ENCODE results near the gene SORBS2. TPM values are rescaled to one million over a fixed set of nuclear protein-coding genes. Genes with fewer than 3 reads are reported as not detected.
A peak's percentile ranks its signal among the peaks of the same experiment; 100 is the strongest.

The SORBS2 gene
- total RNA-seq, 4 donors from 2014 or later, result 290 to 437 (median 377) TPM

GRCh38 chr4:185761352-185762235, 50.4 kb downstream of the SORBS2 start:
- no peaks in the 10 kb centered on the region for H3K36me3 ChIP-seq
- intact Hi-C loops (cut with DNase I), result no loop called here
- no peak overlapping the region for H3K4me3 ChIP-seq (replicated peaks in 1 of 3)
- H3K27me3 ChIP-seq, result no peaks in the 10 kb centered on the region
- peak overlapping the region; percentile 5 to 63 (median 54) for H3K27ac ChIP-seq
- H3K9me3 ChIP-seq, result no peaks in the 10 kb centered on the region
- WGBS, 2 donors, result 72 to 75% methylated on average over 9 of the region's 9 CpGs
- DNase-seq, result no peak
- TF ChIP-seq CTCF (IDR thresholded peaks at IDR 0.05), result no peak
- TF ChIP-seq POLR2A (IDR thresholded peaks at IDR 0.05), result no peak
- peaks cover 14 to 18% of the 10 kb centered on the region in 2 donors for H3K4me1 ChIP-seq

GRCh38 chr4:185758807-185759206, 53.2 kb downstream of the SORBS2 start:
- Histone ChIP-seq H3K27me3 (no peaks in the 10 kb centered on the region), H3K4me1 (peaks cover 15 to 26% of the 10 kb centered on the region in 2 donors), H3K9me3 (no peaks in the 10 kb centered on the region), H3K36me3 (no peaks in the 10 kb centered on the region), H3K27ac (peak overlapping the region in 1 of 3 donors; percentile 29), H3K4me3 (replicated peaks in 1 of 3) (no peak overlapping the region)
- no peak for DNase-seq
- intact Hi-C loops (cut with DNase I), result no loop called here
- WGBS, 2 donors, result 60 to 65% methylated on average over 2 of the region's 2 CpGs
- TF ChIP-seq CTCF (IDR thresholded peaks at IDR 0.05), result no peak

- no peak for TF ChIP-seq POLR2A (IDR thresholded peaks at IDR 0.05)
- TF ChIP-seq CTCF (IDR thresholded peaks at IDR 0.05), result no peak
- no peaks in the 10 kb centered on the region for H3K36me3 ChIP-seq
- peaks cover 7 to 15% of the 10 kb centered on the region in 2 donors for H3K4me1 ChIP-seq
- no peak overlapping the region for H3K4me3 ChIP-seq (replicated peaks in 1 of 3)
- no peaks in the 10 kb centered on the region for H3K27me3 ChIP-seq
- H3K9me3 ChIP-seq, result no peaks in the 10 kb centered on the region
- intact Hi-C loops (cut with DNase I), result no loop called here
- no peak for DNase-seq
- no peak overlapping the region for H3K27ac ChIP-seq
These were observed 56.5 kb downstream of the SORBS2 start for GRCh38 chr4:185755451-185755850.

- 78 to 82% methylated on average over 3 of the region's 3 CpGs for WGBS, 2 donors
- no peak for TF ChIP-seq POLR2A (IDR thresholded peaks at IDR 0.05)
- TF ChIP-seq CTCF (IDR thresholded peaks at IDR 0.05), result no peak
- H3K27me3 ChIP-seq, result no peaks in the 10 kb centered on the region
- no peak overlapping the region for H3K4me3 ChIP-seq (replicated peaks in 1 of 3)
- no peak for DNase-seq
- no peaks in the 10 kb centered on the region for H3K36me3 ChIP-seq
- intact Hi-C loops (cut with DNase I), result no loop called here
- no peak overlapping the region for H3K27ac ChIP-seq
- H3K9me3 ChIP-seq, result no peaks in the 10 kb centered on the region
- H3K4me1 ChIP-seq, result peaks cover 7 to 20% of the 10 kb centered on the region in 2 donors
These were observed 57.0 kb downstream of the SORBS2 start for GRCh38 chr4:185754961-185755360.

GRCh38 chr4:185752872-185753271, 59.1 kb downstream of the SORBS2 start:
- no peak overlapping the region for H3K4me3 ChIP-seq (replicated peaks in 1 of 3)
- no peaks in the 10 kb centered on the region for H3K36me3 ChIP-seq
- intact Hi-C loops (cut with DNase I), result no loop called here
- TF ChIP-seq CTCF (IDR thresholded peaks at IDR 0.05) (no peak), POLR2A (IDR thresholded peaks at IDR 0.05) (no peak)
- peaks cover 11 to 26% of the 10 kb centered on the region in 2 donors for H3K4me1 ChIP-seq
- no peak for DNase-seq
- 80 to 83% methylated on average over 5 of the region's 5 CpGs for WGBS, 2 donors
- no peak overlapping the region for H3K27ac ChIP-seq
- H3K9me3 ChIP-seq, result no peaks in the 10 kb centered on the region
- no peaks in the 10 kb centered on the region for H3K27me3 ChIP-seq

All from thyroid gland (tissue), 4 donors.